GM12891 (cell line): Measurements from ENCODE around the gene ZFY.

Experiments
- POLR2A ChIP-seq: IDR thresholded peaks from 2 replicates; pipeline ENCODE4 v1.6.1; 2011; ENCODE audit warnings: low read depth, low read length, control low read depth
- POLR2AphosphoS5 ChIP-seq: IDR thresholded peaks from 2 replicates; pipeline ENCODE4 v1.6.1; 2011; ENCODE audit warnings: low read depth, low read length, control low read depth
- POU2F2 ChIP-seq: IDR thresholded peaks from 2 replicates; pipeline ENCODE4 v1.6.1; 2011; ENCODE audit warnings: low read depth, mild to moderate bottlenecking, control low read depth, low read length, moderate library complexity
- SPI1 ChIP-seq: IDR thresholded peaks from 2 replicates; pipeline ENCODE4 v1.6.1; 2011; ENCODE audit warnings: low read depth, low read length, control low read depth
- TAF1 ChIP-seq: IDR thresholded peaks from 2 replicates; pipeline ENCODE4 v1.6.1; 2011; ENCODE audit warnings: low read depth, low read length, control low read depth

- TF ChIP-seq POLR2A: no peak
- no peak for TF ChIP-seq POLR2AphosphoS5
- TF ChIP-seq TAF1: no peak
- TF ChIP-seq POU2F2: no peak
- no peak for TF ChIP-seq SPI1
Measured at GRCh38 chrY:3023606-3024005, 88.4 kb downstream of the ZFY start.
